Erythroblast (primary cell): Measurements from ENCODE around the gene PEX11G.

Experiments
- DNase-seq, 2 experiments: peaks; one replicate each; lab custom pipeline; 2025; lab: John Stamatoyannopoulos, UW
- GATA1 ChIP-seq: IDR thresholded peaks from 2 replicates; pipeline ENCODE4 v1.6.1; 2011; ENCODE audit warnings: low read depth, mild to moderate bottlenecking, control low read depth, low read length, moderate library complexity
- POLR2A ChIP-seq: IDR thresholded peaks from 2 replicates; pipeline ENCODE4 v1.6.1; 2011; ENCODE audit warnings: mild to moderate bottlenecking, low read length

Gene PEX11G

DNA sequence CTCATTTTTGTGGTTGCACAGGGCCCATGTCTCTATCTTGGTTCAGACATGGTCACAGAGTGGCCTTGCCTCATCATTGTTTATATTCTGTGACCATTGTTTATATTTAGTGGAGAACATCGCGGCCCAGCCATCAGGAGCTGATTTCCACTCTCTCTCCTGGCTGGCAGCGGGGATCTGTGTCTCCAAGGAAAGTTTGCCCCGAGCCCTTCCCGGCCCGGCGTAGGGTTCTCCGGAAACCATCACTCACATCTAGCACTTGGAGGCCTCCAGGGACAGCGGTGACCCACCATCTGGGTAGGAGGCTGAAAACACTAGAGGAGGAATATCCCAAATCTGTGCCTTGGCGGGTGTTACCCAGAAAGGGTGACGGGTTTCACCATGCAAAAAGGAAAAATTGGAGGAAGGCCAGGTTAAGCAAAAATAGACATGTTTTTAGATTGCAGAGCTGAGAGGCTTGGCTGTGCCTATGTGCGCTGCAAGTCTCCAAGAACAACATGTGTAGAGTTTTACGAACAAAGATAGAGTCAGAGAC, 26.3 kb upstream of the PEX11G start:
- no peak for DNase-seq
- TF ChIP-seq GATA1 (no peak), POLR2A (no peak)

DNA sequence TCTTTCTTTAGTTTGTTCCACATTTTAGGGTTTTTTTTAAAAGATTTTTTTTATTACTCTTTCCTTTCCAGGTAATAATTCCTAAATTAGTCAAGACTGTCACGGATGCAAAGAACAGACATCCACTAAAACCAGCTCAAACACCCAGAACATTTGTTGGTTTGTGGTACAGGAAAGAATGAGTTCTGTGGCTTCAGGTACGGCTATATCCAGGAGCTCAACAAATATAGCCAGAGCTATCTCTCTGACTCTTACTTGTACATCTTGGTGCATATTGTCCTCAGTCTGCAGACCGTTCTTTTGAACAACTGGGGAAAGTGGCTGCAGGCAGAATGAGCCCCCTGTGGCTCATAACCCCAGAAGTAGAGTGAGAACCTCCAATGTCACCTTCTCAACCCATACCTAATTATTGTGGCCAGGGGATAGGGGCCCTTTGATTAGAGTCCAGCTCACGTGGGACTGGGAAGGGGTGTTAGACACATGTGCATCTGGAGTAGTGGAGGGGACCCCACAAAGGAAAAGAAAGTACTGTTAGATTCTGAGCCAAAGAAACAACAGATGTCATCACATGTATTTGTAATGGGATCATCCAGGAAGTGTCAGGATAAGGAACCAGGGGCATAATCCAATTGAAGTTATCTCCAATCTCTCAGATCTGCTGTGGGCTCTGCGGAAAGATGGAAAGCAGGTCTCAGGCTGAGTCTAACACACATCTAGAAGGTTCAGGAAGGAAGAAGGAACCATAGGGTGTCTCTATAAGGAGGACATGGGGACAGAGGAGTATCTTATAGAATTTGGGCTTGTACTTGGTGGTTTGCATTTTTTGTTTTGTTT, 25.2 kb upstream of the PEX11G start:
- TF ChIP-seq POLR2A = no peak
- no peak for TF ChIP-seq GATA1

DNA sequence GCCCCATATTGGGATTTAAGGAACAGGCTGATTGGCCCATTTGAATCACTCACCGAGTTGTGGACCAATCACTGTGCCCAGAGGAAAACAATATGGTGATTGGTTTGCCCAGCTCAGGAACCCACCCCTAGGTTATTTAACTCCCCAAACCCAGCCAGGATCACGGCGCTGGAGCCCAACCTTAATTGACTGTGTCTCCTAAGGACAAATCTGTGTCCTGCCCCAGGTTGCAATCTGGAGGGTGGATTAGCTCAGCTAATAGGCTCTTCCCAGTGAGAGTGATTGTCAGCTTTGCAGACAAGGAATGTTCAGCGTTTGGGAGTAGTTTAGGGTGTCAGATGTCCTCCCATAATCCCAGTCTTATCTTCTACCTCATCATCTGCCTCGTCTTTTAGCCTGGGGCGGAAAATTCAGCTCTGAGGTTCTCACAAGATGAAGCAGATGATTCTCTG, 23.6 kb upstream of the PEX11G start:
- no peak for DNase-seq
- TF ChIP-seq POLR2A = no peak
- no peak for TF ChIP-seq GATA1

More for the DNA sequence above, 25.2 kb upstream of the PEX11G start:
- no peak for DNase-seq

DNA sequence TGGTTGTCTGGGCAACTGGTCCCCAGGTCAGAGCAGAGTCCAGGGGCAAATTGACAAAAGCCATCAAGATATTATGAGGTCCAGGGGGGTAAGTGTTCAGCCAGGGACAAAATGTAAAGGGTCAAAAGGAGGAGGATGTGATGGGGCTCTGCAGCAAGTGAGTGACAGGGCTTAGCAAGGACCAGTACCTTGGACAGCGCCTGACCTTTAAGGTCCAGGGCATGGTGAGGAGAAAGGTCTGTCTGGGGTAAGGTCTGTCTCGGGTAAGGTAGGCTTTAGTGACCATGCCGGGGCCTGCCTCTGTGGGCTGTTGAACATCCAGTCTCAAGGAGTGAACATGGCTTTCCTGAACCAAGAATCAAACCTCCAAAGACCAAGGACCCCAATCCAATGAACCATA, 20.8 kb upstream of the PEX11G start:
- DNase-seq = peak in 1 of 2 experiments; percentile 60
- TF ChIP-seq GATA1 (no peak), POLR2A (no peak)

DNA sequence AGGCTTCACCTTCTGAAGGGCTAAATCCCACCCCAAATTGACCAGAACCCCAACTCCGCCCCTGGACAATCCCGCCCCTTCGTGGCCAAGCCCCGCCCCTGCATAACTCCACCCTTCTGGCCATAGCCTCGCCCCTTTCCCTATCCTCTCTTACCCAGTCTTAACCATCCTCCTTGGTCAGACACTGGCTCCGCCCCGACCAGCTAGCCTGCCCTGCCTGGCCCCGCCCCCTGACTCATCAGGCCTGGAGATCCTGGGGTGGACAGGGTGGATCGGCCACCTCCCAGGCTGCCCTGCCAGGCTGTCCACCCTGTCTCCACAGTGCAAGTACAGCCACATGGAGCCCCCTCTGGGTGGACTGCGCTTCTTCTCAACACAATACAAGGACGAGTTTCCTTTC, 19.0 kb upstream of the PEX11G start:
- DNase-seq = peak; percentile 89 to 90
- TF ChIP-seq POLR2A (no peak), GATA1 (no peak)

DNA sequence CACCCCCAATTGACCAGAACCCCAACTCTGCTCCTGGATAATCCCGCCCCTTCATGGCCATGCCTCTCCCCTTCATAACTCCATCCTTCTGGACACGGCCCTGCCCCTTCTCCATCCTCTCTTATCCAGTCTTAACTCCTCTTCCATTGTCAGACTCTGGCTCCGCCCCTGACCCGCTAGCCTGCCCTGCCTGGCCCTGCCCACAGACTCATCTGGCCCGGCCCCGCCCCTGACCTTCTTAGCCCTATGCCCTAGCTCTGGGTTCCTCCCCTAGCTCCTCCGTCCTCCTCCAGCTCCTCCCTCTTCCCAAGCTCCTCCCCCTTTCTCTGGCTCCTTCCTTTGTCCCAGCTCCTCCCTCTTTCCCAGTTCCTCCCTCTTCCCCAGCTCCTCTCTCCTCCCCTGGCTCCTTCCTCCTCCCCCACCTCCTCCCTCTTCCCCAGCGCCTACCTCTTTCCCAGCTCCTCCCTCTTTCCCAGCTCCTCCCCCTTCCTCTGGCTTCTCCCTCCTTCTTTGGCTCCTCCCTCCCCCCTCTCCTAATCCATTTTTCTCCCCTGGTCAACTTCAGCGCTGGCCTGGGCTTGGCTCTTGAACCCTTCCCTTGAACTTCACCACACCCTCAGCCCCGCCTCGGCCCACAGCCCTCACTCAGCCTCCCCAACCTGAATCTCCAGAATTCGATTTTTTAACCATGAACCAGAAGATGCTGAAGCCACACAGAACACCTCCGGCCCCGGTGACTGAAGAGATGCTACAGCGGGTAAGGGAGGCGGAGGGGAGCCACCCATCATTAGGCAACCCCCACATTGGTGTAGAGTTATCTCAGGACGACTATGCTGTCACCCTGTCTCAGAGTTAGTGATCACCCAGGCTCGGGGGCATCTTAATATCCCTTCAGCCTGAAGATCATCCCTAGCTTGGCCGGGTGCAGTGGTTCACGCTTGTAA, 17.8 kb upstream of the PEX11G start:
- DNase-seq = peak; percentile 88 to 91
- TF ChIP-seq POLR2A (no peak), GATA1 (no peak)

DNA sequence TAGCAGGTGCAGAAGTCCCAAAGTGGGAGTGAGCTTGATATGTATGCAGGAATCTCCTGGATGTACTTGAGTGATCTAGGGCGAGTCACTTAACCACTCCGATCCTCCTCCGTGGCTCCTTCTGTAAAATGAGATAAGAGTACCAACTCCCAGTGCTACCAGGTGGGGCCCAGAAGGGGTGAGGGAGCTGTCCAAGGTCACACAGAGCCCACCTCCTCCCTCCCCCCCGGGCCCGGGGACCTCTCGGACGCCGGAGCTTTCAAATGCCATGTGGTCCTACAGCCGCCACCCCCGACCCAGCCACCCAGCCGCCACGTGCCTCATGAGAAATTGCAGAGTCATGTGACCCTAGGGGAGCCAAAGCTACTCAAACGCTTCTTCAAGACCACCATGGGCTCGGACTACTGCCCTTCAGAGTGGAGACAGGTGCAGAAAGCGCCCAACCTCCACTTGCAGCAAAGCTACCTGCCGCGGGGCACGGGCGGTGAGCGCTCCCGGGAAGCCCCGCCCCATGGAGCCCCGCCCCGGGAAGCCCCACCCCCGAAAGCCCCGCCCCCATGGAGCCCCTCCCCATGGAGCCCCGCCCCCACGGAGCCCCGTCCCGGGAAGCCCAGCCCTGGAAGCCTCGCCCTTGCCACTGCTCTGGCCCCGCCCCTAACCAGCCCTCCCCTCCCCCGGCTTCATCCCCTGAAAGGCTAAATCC, 17.0 kb upstream of the PEX11G start:
- TF ChIP-seq GATA1 (no peak), POLR2A (no peak)
- DNase-seq = peak; percentile 90 to 93

DNA sequence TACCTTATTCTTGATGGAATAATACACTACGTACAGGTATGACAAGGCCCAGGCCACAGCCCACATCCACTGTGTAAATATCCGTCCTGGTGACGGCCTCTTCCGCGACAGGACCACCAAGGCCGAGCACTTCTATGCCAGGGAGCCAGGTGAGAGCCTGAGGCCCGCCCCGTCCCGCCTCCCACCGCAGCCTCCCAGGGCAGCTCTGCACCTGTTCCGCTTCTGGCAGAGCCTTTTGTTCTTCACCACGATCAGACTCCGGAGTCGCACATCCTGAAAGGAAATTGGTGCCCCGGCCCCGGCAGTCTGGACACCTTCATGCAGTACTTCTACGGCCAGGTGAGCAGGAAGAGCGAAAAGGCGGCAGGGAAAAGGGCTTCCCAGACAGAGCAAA, 16.4 kb upstream of the PEX11G start:
- TF ChIP-seq POLR2A = no peak
- TF ChIP-seq GATA1 = no peak
- no peak for DNase-seq

DNA sequence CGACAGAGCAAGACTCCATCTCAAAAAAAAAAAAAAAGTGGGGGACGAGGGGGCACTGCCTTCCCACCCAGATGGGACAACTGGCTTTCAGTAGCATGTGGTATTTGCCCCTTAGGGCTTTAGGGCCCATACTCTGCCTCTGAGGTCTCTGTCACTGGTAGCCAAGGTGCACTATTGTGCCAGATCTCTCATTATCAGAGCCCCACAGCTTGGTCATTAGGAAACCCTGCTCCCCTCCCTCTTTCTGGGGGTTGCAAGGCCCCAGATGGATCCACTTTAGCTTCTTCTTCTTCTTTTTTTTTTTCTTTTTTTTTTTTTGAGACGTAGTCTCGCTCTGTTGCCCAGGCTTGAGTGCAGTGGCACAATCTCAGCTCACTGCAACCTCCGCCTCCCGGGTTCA, 15.8 kb upstream of the PEX11G start:
- TF ChIP-seq GATA1 (no peak), POLR2A (no peak)
- peak; percentile 86 to 90 for DNase-seq

DNA sequence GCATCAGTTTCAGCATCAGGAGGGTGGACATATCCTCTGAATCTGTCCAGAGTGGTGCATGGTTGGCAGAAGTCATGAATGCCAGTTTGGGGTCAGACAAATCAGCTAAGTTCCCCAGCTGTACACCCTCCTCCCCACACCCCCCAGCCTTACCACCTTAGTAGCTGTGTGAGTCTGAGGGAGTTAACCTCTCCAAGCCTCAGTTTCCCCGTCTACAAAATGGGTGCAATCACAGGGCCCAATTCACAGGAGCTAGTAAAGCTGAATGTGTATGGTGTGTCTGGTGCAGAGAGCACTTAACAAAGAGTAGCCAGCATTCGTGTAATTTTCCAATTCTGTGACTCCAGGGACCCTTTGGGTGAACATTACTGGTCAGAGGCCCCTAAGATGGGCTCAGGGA, 13.7 kb upstream of the PEX11G start:
- no peak for DNase-seq

DNA sequence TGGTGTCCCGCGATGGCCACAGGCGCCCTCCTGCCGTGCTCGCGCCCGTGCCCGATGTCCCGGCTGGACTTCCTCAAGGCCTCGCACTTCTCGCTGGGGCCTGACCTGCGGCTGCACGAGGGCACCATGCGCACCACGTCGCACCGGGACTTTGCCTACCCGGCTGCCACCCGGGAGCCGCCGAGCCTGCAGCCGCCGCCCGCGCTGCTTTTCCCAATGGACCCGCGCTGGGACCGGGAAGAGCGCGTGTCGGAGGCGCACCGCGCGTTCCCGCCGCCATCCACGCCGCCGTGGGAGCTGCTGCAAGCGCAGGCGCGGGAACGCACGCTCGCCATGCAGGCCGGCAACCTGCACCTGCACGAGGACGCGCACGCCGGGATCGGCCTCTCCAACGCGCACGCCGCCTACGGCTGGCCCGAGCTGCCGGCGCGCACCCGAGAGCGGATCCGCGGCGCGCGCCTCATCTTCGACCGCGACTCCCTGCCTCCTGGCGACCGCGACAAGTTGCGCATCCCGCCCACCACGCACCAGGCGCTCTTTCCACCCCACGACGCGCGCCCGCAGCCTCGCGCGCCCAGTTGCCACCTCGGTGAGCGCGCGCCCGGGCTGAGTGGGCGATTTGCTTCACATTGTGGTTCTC, 12.1 kb upstream of the PEX11G start:
- DNase-seq = peak; percentile 79 to 85

More for the DNA sequence above, 13.7 kb upstream of the PEX11G start:
- TF ChIP-seq GATA1 = no peak
- no peak for TF ChIP-seq POLR2A

DNA sequence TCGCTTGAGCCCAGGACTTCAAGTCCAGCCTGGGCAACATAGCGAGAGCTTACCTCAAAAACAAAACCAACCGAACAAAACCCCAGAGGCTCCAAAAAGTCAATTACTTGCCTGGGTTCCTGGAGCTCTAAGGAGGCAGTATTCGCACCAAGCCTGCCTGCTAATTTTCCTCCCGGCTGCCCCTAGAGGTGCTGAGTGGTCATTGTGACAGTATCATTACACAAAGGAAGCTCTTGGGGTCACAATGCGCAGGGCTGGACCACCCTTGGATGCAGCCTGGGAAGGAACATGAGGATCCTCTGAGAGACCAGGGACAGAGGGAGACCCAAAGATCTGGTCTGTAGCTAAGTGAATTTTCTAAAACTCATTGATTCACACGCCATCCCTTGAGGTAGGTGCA, 8.5 kb upstream of the PEX11G start:
- DNase-seq = no peak
- TF ChIP-seq GATA1 (no peak), POLR2A (no peak)

More for the DNA sequence above, 12.1 kb upstream of the PEX11G start:
- no peak for TF ChIP-seq GATA1
- TF ChIP-seq POLR2A = no peak
